Activated T-cell treated with anti-CD3 and anti-CD28 coated beads, Interleukin-2, amount 50 U/mL, for 1 hour (primary cell): ENCODE data around the gene SLC2A11.

Experiments
- DNase-seq: peaks from one replicate; pipeline ENCODE4 v3.0.0-alpha.2; 2020

SLC2A11 gene

DNA sequence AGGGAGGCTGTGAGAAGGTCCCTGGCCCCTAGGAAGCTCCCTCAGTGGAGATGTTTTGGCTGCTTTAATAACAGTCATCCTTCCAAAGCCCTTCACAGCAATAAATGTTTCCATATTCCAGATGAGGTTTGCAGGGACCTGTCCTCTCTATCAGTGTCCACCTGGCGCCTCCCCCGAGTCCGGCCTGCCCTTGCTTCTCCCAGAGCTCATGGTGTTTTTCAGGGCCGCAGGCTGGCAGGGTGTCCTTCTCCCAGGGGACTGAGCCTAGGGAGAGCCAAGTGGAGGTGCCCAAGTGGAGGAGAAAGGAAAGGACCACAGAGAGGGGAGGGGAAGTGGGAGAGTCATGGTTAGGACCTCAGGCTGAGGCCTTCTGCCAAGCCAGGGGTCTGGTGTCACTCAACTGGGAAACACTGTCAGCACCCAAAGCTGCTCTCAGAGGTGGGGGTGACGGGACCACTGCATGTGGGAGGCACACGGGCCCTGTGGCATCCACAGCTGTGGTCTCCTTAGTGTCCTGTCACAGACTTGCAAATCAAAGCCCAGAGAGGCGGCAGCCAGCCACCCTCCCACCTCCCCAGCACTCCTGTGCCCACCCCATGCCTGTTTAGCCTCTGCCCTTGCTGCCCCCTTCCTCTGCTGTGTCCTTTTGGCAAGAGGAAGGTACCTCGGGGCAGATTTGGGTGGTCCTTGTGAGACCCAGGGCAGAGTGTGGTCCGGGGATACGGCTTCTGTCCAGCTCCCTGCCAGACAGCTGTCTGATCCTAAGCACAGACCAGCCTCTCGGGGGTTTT, 25.3 kb upstream of the SLC2A11 start:
- no peak for DNase-seq

- DNase-seq, result no peak
Observed at GRCh38 chr22:23833017-23833751, 24.5 kb upstream of the SLC2A11 start.

GRCh38 chr22:23833911-23834317, 23.8 kb upstream of the SLC2A11 start:
- DNase-seq, result no peak

GRCh38 chr22:23834406-23834792, 23.3 kb upstream of the SLC2A11 start:
- DNase-seq, result no peak

GRCh38 chr22:23834793-23835483, 22.7 kb upstream of the SLC2A11 start:
- no peak for DNase-seq

- no peak for DNase-seq
Observed at GRCh38 chr22:23835484-23836144, 22.1 kb upstream of the SLC2A11 start.

GRCh38 chr22:23836281-23836680, 21.4 kb upstream of the SLC2A11 start:
- no peak for DNase-seq

GRCh38 chr22:23836692-23837495, 20.8 kb upstream of the SLC2A11 start:
- DNase-seq, result no peak

GRCh38 chr22:23837496-23837859, 20.2 kb upstream of the SLC2A11 start:
- no peak for DNase-seq

GRCh38 chr22:23837911-23838680, 19.6 kb upstream of the SLC2A11 start:
- no peak for DNase-seq

DNA sequence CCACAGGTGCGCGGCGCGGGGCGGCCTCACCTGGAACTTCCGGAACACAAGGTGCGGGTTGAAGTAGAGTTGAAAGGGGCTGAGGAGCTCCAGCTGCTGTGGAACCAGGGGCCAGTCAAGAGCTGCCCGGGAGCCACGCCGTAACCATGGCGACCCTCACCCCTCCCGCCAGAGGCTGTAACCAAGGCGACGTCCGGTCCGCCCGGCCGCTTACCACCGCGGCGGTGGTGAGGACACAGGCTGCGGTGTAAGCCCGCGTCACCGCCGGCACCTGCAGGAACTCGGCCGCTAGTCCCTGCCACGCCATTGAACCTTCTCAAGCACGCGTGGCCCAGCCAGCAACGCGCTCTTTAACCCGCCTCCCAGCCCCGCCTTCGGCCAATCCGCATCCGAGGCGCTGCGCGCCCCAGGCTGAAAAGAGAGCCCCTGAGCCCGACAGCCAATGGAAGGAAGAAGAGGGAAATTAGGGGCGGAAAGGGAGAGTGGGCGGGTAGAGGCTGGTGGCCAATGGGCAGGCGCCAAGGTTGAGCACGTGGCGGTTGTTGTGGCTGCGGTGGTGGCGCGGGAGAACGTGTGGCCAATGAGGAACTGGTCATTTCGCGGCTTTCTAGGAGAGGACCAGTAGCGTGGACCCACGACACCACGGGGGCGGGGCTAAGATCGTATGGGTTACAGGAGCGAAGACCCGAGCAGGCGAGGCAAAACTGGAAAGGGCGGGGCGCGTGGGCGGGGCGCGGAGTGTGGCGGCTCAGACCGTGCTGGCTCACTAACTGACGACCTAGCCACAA, 18.8 kb upstream of the SLC2A11 start, which contains the start of gene DERL3:
Gene DERL3 (minus strand): TSS at position 326 of the 788 bp plus-strand sequence. CDS start 19 bp downstream, at position 307.
- DNase-seq, result peak; percentile 91

GRCh38 chr22:23840026-23840425, 17.6 kb upstream of the SLC2A11 start:
- no peak for DNase-seq

DNA sequence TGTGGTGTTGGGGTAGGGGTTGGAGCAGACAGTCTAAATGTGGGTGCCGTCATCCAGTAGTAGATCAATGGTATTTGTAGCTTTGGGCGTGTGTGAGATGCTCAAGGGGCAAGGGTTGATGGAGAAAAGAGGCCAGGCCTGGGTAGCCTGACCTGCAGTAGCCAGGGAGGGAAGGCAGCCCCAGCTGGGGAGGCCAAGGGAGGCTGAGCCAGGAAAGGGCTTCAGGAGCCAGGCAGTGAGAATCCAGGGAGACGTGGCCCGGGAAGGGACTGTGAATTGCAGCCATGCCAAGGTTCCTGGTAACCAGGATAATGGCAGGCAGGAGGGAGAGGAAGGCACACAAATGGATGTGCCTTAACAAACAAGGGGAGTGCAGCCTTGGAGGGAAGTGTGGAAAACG, 16.4 kb upstream of the SLC2A11 start:
- DNase-seq, result no peak

GRCh38 chr22:23841736-23842445, 15.8 kb upstream of the SLC2A11 start:
- DNase-seq, result no peak

DNA sequence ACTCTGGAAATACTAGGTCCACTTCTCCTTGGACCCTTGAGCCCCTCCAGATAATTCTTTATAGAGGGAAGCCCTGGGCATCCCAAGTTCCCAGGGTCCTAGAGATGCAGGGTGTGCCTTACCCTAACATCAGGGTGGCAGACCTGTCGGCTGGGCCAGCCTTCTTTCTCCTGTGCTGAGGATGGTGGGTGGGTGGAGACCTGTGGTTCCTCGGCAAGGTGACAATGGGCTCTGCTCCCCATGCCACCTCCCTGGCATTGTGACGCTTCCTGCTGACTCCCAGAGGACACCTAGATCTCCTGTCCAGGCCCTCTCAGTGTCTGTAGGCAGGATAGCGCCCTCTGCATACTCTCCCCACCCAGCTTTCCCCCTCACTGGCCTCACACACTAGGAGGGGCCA, 15.1 kb upstream of the SLC2A11 start:
- DNase-seq, result no peak

- DNase-seq, result no peak
Observed at GRCh38 chr22:23844739-23845202, 12.9 kb upstream of the SLC2A11 start.

DNA sequence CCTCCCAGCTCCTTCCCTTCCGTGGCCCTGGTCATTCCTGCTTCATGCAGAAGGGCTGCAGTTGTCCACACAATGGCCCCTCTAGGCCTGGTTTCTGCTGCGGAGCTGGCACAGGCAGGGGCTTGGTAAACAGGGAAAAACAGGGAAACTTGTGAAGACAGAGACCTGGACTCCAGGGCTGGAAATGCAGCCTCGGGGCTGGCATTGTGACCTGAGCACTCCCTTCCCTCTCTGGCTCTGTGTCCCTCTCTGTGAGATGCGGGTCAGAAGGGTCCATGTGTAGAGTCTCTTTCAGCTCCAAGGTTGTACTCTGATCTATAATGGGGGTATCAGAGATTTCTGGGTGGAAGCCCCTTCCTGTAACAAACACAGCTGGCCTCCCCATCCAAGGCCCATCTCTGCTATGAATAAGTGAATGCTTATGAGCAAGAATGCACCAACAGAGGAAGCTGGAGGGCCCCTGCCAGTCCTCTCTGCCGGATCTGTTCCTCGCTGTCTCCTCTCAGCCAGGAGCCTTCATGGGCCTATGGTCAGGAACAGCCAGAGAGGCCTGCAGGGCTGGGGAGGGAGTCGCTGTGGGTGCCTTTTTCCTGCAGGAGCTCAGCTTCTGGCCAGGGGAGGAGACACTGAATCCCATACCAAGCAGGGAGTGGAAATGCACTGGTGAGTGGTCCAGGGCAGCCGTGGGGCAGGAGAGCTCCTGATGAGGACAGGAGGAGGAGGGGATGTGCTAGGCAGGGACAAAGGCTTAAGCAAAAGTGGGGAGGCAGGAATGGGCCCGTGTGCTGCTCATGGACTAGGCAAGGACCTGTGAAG, 12.2 kb upstream of the SLC2A11 start:
- no peak for DNase-seq

GRCh38 chr22:23846081-23846469, 11.6 kb upstream of the SLC2A11 start:
- DNase-seq, result no peak
